ENCODE measurements around the gene MEGF11.

The MEGF11 gene

GRCh38 chr15:65926899-65927298 is 326.7 kb downstream of the MEGF11 start:
- DNase-seq, result no peak

- no peak for DNase-seq
Measured at GRCh38 chr15:65926459-65926858, 327.1 kb downstream of the MEGF11 start.

GRCh38 chr15:65925338-65925737 is 328.2 kb downstream of the MEGF11 start:
- DNase-seq, result no peak

- no peak for DNase-seq
Measured at GRCh38 chr15:65924004-65924403, 329.5 kb downstream of the MEGF11 start.

GRCh38 chr15:65923264-65923663 is 330.3 kb downstream of the MEGF11 start:
- DNase-seq, result no peak

- DNase-seq, result no peak
Measured at GRCh38 chr15:65922621-65923020, 330.9 kb downstream of the MEGF11 start.

- no peak for DNase-seq
Measured at GRCh38 chr15:65921780-65922179, 331.8 kb downstream of the MEGF11 start.

GRCh38 chr15:65920825-65921309 is 332.7 kb downstream of the MEGF11 start:
- DNase-seq, result no peak

- no peak for DNase-seq
Measured at GRCh38 chr15:65920121-65920520, 333.4 kb downstream of the MEGF11 start.

GRCh38 chr15:65919353-65919752 is 334.2 kb downstream of the MEGF11 start:
- DNase-seq, result no peak

- no peak for DNase-seq
Measured at GRCh38 chr15:65918945-65919344, 334.6 kb downstream of the MEGF11 start.

- no peak for DNase-seq
Measured at GRCh38 chr15:65918357-65918920, 335.1 kb downstream of the MEGF11 start.

- DNase-seq, result no peak
Measured at GRCh38 chr15:65917936-65918335, 335.6 kb downstream of the MEGF11 start.

- no peak for DNase-seq
Measured at GRCh38 chr15:65917407-65917756, 336.2 kb downstream of the MEGF11 start.

- peak; percentile 65 for DNase-seq
Measured at GRCh38 chr15:65916664-65917406, 336.7 kb downstream of the MEGF11 start.

- no peak for DNase-seq
Measured at GRCh38 chr15:65916041-65916663, 337.4 kb downstream of the MEGF11 start.

- no peak for DNase-seq
Measured at GRCh38 chr15:65914981-65915925, 338.3 kb downstream of the MEGF11 start.

- no peak for DNase-seq
Measured at GRCh38 chr15:65914386-65914785, 339.2 kb downstream of the MEGF11 start.

GRCh38 chr15:65913631-65914199 is 339.8 kb downstream of the MEGF11 start:
- no peak for DNase-seq

- DNase-seq, result no peak
Measured at GRCh38 chr15:65912235-65912634, 341.3 kb downstream of the MEGF11 start.

- no peak for DNase-seq
Measured at GRCh38 chr15:65910341-65910740, 343.2 kb downstream of the MEGF11 start.

- DNase-seq, result no peak
Measured at GRCh38 chr15:65909831-65910230, 343.7 kb downstream of the MEGF11 start.

GRCh38 chr15:65908876-65909275 is 344.7 kb downstream of the MEGF11 start:
- DNase-seq, result no peak

Measured in NCI-H510A treated with DMSO at 0.1 percent for 48 hours (cell line).